Ascending aorta (tissue), 2 donors: ENCODE measurements around the gene ELMOD2. TPM values are rescaled to one million over a fixed set of nuclear protein-coding genes. Genes with fewer than 3 reads are reported as not detected.

Source experiments
- DNase-seq, 2 donors: peaks; one replicate each; pipeline ENCODE4 v3.0.0-alpha.2; 2019; ENCODE audit warnings: low spot score in 2 of 2
- H3K27ac ChIP-seq, 2 donors: fragments of 200-600 bp; sonication (generic); one replicate each; pipeline ENCODE4 v1.5.1; 2016 to 2017; ENCODE audit warnings: mild to moderate bottlenecking in 1 of 2
- H3K27me3 ChIP-seq: fragments of 200-600 bp; sonication (generic); one replicate; pipeline ENCODE4 v1.5.1; 2017
- H3K36me3 ChIP-seq, 2 donors: fragments of 200-600 bp; sonication (generic); one replicate each; pipeline ENCODE4 v1.5.1; 2016
- H3K4me1 ChIP-seq, 2 donors: fragments of 200-600 bp; sonication (generic); one replicate each; pipeline ENCODE4 v1.5.1; 2016 to 2017; ENCODE audit warnings: mild to moderate bottlenecking in 1 of 2
- H3K4me3 ChIP-seq, 2 donors: fragments of 200-600 bp; sonication (generic); one replicate each; pipeline ENCODE4 v1.5.1; 2016 to 2017; ENCODE audit warnings: mild to moderate bottlenecking in 1 of 2
- H3K9me3 ChIP-seq, 2 donors: fragments of 200-600 bp; sonication (generic); one replicate each; pipeline ENCODE4 v1.5.1; 2016
- CTCF ChIP-seq, 3 experiments: fragments of 200-600 bp in 2 of 3; fragments of 450-650 bp in 1 of 3; sonication (generic) in 2 of 3; IDR thresholded peaks; one replicate each; pipeline ENCODE4 v1.5.1; 2016 to 2019; ENCODE audit warnings: antibody characterized with exemption in 3 of 3, mild to moderate bottlenecking in 1 of 3, moderate library complexity in 1 of 3
- intact Hi-C: fragments of 100-400 bp; cut with DNase I; formaldehyde crosslinking; loops from one replicate; pipeline ENCODE4 v1.15.1; 2023
- total RNA-seq: library from RNA; depleted of rRNA; stranded (reverse); fragments of >200 nt; gene quantifications from one replicate; pipeline ENCODE4 v1.1.0, GENCODE V29; 2016

The ELMOD2 gene
- total RNA-seq, 1 donor from 2014 or later = 3.9 TPM

DNA sequence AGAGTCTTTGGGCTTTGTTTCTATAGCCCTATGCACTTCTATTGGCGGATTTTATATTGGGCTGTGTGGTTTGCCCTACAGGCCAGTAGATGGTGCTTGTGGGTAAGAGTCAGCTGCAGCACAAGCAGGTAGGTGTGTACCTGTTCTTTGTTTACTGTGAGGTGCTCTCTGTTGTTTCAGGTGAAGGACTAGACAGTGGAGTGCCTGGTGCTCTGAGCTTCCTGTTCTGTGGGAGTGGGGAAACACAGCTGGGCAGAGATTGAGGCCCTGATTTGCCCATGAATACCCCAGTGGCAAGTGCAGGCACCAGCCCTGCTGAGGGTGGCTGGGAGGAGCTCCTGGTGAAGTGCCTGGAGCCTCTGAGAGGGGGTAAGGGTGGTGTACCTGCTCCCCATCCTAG is 71.1 kb downstream of the ELMOD2 start:
- Histone ChIP-seq H3K4me1 (no peaks in the 10 kb centered on the region), H3K27ac (no peak overlapping the region), H3K36me3 (no peaks in the 10 kb centered on the region), H3K27me3 (no peaks in the 10 kb centered on the region), H3K4me3 (no peak overlapping the region), H3K9me3 (no peaks in the 10 kb centered on the region)
- no peak for TF ChIP-seq CTCF (IDR thresholded peaks at IDR 0.05)
- intact Hi-C loops = no loop called here
- DNase-seq = no peak

- Histone ChIP-seq H3K4me3 (no peak overlapping the region), H3K27ac (no peak overlapping the region), H3K9me3 (no peaks in the 10 kb centered on the region), H3K4me1 (no peaks in the 10 kb centered on the region), H3K27me3 (no peaks in the 10 kb centered on the region), H3K36me3 (no peaks in the 10 kb centered on the region)
- intact Hi-C loops = no loop called here
- DNase-seq = no peak
- TF ChIP-seq CTCF (IDR thresholded peaks at IDR 0.05) = no peak
Observed at GRCh38 chr4:140600408-140600807, 76.4 kb downstream of the ELMOD2 start.

- DNase-seq = no peak
- H3K27me3 ChIP-seq = no peaks in the 10 kb centered on the region
- H3K27ac ChIP-seq = no peak overlapping the region
- H3K36me3 ChIP-seq = no peaks in the 10 kb centered on the region
- H3K9me3 ChIP-seq = no peaks in the 10 kb centered on the region
- no peak overlapping the region for H3K4me3 ChIP-seq
- intact Hi-C loops = no loop called here
- no peaks in the 10 kb centered on the region for H3K4me1 ChIP-seq
- no peak for TF ChIP-seq CTCF (IDR thresholded peaks at IDR 0.05)
Observed at GRCh38 chr4:140602714-140603113, 78.7 kb downstream of the ELMOD2 start.

- Histone ChIP-seq H3K27ac (no peak overlapping the region), H3K36me3 (no peaks in the 10 kb centered on the region)
- intact Hi-C loops = no loop called here
Observed at GRCh38 chr4:140603286-140603685, 79.3 kb downstream of the ELMOD2 start.

More at GRCh38 chr4:140603286-140603685, 79.3 kb downstream of the ELMOD2 start:
- Histone ChIP-seq H3K9me3 (no peaks in the 10 kb centered on the region), H3K27me3 (no peaks in the 10 kb centered on the region), H3K4me1 (no peaks in the 10 kb centered on the region), H3K4me3 (no peak overlapping the region)
- DNase-seq = no peak
- no peak for TF ChIP-seq CTCF (IDR thresholded peaks at IDR 0.05)

Other genes with a start within 250 kb of the ELMOD2 start
- gene SCOC, start 150.5 kb upstream of the ELMOD2 start, total RNA-seq = 7.2 TPM
- gene CLGN, start 96.5 kb upstream of the ELMOD2 start, total RNA-seq = not detected
- not detected for gene MGAT4D, start 25.9 kb upstream of the ELMOD2 start, total RNA-seq
- not detected for gene UCP1, start 44.8 kb downstream of the ELMOD2 start, total RNA-seq
- gene TBC1D9, start 232.2 kb downstream of the ELMOD2 start, total RNA-seq = 25.5 TPM